ENCODE measurements around the gene ZNF783. TPM values are rescaled to one million over a fixed set of nuclear protein-coding genes. Genes with fewer than 3 reads are reported as not detected.

ZNF783 gene
- total RNA-seq, 1 donor from 2014 or later = 8.5 TPM

DNA sequence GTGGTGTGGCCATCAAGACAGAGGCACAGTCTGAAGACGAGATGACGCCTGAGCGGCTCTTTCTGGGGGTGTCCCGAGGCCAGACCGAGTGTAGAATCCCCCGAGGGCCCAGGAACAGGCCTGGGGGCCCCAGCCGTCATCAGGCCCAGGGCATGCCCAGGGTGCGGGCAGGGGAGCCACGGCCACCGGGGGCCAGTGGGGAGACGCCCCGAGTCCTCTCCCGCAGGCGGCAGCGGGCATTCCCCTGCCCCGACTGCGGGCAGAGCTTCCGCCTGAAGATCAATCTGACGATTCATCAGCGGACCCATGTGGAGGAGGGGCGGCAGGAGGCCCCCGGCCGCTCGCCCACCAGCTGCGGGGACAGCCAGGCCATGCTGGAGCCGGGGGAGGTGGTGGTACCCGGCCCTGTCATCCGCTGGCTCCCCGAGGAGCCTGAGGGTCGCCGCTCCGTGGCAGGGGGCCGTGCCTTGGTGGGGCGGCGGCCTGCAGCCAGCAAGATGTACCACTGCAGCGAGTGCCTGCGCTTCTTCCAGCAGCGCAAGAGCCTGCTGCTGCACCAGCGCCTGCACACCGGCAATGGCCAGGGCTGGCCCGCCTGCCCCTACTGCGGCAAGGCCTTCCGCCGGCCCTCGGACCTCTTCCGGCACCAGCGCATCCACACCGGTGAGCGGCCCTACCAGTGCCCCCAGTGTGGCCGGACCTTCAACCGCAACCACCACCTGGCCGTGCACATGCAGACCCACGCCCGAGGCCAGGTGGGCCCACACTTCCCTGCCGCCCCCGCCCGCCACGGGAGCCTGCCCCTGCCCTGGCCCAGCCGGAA is 19.7 kb downstream of the ZNF783 start:
- no peak for DNase-seq

DNA sequence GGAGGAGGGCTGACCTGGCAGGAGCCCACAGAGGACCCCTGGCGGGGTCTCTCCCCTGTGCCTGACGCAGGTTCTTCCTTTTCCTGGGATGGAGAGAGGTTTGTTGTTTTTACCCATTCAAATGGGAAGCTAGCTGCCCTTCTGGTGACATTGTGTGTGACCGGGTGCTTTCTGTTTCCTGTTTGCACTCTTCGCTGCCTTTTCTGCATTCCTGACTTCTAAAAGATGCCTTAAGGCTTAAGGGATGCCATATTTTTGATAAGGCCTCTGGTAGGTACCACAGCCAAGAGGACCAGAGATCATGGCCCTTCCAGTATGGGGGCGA is 20.3 kb downstream of the ZNF783 start:
- DNase-seq = no peak

DNA sequence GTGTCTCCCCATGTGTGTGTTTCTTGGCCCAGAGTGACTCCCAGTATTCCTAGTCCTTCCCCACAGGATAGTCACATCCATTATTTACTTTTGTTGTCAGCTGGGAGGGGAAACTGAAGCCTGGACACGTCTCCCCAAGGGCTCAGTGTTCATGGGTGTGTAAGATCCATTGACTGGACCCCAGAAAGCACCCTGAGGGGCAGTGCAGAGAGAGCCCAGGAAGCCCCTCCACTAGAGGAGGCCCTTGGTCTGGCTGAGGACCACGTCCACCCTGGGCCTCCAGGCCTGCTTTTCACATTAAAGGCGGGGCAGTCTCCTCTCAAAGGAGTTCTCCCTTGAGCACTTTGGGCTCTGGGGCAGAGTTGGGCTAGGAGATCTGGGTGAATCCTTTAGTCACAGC is 21.3 kb downstream of the ZNF783 start:
- no peak for DNase-seq

DNA sequence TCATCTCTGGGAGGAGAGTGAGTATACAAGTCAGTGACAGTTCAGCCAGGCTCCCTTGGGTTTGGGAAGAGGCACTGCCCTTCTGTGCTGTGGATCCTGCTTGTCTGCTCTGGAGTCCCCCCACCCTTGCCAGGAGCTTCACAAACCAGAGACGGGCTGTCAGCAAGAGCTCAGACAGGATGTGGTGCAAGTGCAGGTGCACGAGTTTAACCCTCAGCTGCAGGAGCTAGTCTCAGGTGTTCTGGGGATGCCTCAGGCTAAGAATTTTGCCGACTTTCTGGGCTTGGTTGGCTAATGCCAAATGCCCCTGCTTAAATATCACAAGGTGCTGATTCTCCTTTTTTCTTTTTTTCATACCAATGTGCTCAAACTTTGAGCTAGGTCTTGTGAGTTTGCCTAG is 22.3 kb downstream of the ZNF783 start:
- DNase-seq = no peak

DNA sequence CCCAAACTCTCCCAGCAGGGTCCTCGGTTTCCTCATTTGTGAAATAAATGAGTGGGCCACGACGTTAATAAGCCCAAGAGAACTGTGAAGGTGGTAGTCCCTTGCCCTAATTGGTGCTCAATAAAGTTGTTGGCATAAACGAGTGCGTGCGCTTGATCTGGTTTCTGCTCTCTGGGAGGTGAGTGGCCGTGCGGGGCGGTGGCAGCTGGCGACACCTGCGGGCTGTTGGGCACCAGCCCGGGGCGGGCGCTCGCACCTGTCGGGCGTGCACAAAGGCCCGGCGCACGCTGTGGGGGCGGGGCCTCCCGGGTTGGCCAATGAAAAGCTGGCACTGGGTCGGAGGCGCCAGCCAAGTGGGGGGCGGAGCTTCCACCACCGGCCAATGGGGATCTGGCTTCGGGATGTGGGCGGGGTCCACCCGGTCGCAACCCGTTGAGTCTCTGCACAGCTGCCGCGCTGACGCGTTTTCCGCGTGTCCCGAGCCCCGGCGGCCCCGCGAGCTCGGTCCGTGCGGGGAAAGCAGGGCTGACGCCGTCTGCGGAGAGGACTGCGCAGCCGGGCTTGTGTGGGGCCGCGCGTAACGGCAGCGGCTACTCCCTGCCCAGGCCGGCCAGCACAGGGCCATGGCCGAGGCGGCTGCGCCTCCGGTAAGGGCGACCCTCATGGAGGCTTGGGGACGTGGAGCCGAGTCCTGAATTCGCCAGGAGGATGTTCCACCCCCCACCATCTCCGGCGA is 23.0 kb downstream of the ZNF783 start:
- peak; percentile 97 for DNase-seq

DNA sequence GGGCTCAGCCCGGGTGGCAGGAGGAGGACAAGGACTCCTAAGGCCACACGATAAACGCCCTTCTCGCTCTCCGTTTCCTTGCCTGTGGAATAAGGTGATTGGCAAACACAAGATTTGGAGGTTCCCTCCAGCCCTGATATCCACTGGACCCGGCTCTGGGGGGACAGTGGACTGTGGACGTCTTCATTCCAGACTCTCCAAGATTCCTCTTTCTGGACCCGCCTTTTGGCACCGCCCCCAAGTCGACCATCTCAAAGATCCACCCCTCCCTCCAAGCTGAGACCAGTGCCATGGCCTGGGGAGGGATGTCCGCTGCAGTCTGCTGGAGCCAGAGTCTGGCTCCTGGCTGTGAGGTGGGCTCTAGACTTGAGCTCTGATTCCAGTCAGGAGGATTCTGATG is 23.6 kb downstream of the ZNF783 start:
- DNase-seq = peak; percentile 60

DNA sequence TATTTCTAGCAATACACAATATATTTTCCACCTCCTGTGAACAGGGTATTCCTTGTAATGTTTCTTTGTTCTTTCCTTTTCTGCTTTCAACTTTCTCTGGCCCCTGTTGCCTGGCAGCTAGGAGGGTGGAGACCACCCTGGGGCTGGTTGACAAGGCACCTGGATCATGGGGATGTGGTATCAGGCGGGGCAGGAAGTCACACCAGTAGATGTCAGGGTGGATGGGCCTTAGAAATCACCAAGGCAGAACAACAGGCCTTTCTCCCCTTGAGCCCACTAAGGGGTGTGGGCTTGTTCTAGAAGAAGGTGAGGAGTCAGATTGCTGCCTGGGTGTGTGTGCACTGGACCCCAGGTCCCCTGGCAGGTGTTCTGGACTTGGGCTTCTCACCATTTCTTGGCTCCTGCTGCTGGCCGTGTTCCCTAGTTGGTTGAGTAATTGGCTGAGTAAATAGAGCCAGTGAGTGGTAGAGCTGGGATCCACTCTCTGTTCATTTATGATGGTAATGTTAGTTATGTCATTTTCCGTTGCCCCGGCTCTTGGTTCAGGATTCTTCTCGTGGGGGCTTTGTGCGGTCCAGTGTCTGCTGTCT is 24.9 kb downstream of the ZNF783 start:
- no peak for DNase-seq

DNA sequence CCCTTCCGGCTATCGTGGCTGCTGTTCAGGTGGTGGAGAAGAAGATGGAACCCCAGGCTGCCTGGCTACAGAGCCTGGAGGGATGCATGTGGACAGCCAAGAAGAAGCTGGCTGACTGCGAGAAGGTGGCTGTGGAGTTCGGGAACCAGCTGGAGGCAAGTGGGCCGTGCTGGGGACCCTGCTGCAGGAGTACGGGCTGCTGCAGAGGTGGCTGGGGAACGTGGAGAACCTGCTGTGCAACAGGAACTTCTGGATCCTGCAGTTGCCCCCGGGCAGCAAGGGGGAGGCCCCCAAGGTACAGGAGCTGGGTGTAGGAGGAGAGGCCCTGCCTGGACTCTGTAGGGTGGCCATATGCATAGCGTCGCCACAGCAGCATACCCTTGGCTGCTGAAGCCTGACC is 25.6 kb downstream of the ZNF783 start:
- no peak for DNase-seq

DNA sequence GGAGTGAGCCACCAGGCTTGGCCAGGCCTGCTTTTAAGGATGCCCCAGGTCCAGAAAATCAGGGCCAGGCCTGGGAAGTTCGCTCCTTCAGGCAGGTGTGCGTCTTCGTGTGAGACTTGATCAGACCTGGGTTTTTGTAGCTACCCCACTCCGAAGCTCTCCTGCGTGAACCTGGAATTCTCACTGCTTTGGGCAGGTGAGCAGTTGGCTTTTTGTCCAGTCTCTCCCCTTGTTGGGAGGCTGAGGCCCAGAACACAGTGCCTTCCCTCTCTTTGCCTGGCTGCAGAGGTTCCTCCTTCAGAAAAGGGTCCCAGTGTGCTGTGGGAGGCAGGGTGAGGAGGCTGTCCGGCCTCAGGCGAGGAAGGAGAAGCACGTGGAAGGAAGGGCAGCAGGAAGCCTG is 27.3 kb downstream of the ZNF783 start:
- no peak for DNase-seq

DNA sequence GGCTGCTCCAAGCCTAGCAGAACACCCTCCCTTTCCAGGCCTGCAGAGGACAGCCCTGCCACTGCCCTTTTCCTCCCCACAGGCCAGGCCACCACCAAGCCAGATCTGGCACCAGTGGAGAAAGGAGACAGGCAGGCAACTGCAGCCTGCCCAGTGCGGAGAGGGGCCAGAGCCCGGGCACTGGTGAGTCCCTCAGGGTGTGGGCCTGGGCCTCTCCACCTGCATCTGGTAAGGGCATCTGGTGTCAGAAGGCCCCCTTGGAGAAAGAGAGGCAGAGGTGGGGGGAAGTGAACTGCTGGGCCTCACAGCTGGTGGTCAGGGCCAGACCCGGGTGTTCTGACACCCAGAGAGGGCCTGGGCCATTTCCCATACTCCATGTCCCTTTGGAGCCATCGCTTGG is 27.9 kb downstream of the ZNF783 start:
- no peak for DNase-seq

DNA sequence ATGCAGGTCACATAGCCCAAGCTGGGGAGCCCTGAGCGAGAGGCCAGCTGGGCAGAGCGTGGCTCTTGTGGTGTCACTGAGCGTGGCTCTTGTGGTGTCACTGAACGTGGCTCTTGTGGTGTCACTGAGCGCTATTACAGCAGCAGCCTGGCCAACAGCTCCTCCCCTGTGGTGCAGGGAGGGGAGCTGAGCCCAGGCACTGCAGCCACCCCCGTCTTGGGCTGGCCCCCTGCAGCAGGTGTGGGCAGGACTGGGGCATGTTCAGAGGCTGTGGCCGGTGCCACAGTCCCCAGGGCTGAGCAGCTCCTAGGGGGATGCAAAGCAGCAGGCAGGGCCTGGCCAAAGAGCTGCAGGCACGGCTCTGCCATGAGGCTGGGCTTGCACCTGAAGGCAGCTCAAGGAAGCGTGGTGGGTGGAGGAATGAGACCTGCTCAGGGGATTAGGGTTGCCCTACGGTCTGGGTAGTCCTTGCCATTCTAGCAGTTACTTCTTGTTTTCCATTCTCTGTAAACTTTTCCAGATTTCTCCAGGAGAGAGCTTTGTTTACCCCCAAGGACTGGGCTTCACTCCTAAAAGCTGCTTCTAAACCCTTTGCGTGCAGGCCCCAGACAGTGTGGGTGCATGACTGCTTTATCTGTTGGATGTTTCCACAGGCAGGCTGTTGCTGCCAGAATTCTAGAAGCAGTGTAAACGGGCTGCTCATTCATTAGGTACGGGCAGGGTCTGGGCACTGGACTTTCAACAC is 29.2 kb downstream of the ZNF783 start:
- DNase-seq = no peak

DNA sequence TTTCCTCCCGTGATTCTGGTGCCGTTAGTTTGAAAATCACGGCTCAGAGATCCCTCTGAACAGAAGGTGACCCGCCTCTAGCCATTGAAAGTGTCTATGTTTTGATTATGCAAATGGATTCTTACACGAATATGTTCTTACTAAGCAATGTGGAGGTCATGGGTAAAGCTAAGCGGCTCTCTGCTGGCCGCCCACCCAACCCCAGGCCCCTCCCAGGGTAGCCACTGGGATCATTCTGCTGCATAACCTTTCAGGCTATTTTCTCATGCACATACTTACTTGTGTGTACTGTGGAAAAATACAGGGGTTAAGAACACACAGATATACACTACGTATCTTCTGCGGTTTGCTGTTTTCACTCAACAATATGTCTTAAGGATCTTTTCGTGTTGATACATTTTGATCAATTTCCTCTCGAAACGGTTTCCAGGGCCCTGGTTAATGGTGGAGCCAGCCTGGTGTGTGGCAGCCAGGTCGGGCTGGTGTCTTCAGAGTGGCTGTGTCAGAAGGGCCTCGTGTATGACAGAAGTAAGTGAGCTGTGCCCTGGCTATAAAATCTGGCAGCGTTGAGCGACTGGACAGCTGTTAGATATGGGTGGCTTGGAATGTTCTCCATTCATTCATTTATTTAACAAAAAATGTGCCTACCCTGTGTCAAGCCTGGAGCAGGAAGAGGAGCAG is 29.9 kb downstream of the ZNF783 start:
- no peak for DNase-seq

DNA sequence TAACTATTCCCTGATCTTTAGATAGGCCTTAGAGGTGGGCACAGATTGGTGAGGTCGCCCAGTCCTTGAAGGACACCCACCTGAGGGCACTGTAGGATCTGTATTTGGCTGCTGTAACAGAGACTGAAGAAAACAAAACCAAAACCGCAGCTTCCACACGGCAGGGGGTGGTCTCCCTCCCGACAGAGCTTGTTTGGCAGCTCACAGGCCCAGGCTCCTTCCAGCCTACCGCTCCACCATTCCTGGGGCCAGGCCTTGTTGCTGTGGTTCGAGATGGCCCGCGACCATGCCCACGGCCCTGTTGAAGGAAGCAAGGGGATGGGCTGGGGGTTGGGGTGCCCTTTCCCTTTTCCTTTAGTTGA is 30.4 kb downstream of the ZNF783 start:
- no peak for DNase-seq

DNA sequence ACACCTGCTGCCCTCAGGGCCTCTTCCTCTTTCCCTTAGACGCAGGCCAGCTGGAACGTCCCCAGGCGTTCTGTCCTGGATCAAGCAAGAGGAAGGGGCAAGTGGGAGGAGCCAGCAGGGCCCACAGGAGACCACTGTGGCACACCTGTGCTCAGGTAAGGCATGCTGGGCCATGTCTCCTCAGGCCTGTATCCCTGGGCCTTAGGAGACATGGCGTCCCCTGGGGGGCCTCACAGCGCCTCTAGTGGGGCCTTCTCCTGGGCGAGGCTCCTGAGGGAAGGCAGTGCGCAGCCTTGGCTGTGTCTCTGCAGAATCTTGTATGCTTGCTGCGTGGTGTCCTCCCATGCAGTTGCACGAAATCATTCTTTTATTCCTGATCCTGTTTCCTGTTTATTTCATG is 31.3 kb downstream of the ZNF783 start:
- DNase-seq = no peak

DNA sequence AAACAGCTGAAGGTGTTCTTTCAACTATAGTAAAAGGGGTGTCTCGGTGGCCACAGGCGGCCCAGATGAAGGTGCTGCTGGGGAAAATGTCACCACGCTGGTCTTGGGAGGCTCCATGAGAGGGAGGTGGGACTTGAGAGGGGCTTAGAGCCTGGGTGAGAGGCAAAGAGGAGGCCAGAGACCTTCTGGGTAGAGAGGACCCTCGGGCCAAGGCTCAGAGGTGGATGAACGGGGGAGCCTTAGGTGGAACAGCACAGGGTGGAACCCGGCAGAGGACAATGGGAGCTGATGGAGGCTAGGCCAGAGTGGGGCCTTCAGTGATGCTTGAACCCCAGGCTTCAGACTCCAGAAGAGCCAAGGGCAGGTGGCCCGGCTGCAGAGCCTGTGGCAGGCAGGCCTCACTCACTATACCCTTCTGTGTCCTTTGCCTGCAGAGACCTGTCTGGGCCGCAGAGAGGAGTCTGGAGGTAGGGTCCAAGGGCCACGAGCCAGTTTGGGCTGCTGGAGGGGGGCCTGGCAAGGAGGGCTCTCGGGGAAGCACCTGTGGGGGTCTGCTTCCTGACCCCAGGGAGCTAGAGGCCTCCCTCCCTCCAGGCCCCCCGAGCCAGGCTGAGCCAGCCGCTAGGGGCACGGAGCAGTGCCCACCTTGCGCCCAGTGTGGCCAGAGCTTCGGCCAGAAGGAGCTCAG is 32.1 kb downstream of the ZNF783 start:
- no peak for DNase-seq

DNA sequence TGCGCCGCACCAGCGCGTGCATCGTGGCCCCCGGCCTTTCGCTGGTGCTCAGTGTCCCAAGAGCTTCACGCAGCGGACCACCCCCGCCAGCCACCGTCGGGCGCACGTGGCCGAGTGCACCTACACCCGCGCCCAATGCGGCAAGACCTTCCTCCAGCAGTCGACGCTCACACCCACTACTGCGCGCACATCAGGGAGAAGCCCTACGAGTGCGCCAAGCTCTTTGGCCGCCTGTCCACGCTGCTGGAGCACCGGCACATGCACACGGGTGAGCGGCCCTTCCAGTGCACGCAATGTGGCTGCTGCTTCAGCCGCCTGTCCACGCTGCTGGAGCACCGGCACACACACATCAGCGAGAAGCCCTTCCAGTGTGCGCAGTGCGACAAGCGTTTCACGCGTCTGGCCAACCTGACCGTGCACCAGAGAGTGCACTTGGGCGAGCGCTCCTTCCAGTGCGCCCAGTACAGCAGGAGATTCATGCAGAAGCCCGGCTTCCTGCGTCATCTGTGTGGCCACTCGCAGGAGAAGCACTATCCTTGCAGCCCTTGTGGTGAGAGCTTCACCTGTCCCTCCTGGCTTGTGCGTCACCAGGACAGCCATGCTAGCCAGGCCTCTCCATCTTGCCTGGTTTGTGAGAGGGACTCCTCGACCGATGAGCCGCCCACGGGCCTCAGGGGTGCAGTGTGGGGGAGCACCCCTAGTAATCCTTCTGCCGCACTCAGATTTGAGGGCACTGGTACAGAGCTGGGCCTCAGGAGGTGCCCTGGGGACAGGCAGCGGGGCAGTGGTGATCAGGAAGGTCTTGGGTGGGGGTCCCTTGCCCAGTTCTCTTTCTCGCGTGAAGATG is 32.9 kb downstream of the ZNF783 start:
- no peak for DNase-seq

DNA sequence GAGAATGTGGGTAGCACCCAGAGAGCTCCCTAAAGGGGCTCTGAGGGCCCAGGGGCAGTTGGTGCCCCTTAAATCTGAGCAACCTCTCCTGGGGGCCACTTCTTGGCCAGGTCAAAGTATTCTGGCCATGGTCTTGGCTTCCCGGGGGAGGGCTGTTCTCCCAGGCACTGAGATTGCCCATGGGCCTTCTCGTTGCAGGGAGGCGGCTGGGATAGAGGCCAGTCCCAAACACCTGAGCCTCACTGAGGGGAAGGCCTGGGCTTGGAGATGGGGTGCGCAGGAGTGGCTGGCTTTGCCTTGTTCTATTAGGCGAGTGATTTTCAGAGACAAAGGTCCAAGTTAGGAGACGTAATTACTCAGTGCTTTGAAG is 33.5 kb downstream of the ZNF783 start:
- no peak for DNase-seq

DNA sequence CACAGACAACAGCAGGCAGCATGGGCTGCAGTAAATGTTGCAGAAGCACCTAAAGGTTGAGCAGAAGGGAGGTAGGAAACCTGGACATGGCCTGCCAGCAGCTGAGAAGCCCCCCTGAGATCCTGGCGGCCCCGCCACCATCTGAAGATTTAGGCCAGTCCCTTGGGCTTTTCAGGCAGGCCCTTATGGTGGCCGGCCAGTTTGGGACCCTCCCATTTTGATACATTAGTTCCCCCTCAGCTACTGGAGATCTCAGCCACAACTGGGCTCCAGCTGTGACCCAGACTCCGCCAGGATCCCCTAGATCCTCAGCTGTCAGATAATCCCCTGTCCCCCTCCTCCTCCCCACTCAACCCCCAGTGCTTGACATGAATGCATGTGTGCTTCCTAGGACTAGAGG is 34.4 kb downstream of the ZNF783 start:
- peak; percentile 24 for DNase-seq

DNA sequence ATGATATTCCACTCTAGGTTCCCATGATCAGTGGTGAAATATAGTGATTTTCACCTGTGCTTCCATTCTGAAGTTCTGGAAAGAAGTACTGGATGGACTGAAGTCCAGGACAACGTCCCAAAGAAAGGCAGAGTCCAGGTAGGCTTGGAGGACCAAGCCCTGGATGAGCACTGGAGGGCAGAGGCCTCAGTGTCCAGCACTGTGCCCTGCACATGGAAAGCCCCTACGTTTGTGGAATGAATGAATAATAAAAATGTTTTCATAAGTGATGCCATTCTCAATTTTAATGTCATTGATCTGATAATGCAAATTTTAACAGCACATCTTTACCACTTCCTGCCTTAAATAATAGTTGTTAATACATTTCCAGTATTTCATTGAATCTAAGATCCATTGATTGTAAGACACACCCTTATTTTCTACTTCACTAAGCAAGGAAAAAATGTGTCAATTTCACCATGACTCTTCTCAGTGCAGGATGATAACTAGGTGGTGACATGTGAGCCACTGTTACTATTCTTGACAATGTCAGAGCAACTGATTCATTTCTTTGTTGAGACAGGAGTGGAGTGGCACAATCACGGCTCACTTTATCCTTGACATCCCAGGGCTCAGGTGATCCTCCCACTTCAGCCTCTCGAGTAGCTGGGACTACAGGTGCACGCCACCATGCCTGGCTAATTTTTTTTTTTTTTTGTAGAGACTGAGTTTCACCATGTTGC is 35.2 kb downstream of the ZNF783 start:
- DNase-seq = no peak

DNA sequence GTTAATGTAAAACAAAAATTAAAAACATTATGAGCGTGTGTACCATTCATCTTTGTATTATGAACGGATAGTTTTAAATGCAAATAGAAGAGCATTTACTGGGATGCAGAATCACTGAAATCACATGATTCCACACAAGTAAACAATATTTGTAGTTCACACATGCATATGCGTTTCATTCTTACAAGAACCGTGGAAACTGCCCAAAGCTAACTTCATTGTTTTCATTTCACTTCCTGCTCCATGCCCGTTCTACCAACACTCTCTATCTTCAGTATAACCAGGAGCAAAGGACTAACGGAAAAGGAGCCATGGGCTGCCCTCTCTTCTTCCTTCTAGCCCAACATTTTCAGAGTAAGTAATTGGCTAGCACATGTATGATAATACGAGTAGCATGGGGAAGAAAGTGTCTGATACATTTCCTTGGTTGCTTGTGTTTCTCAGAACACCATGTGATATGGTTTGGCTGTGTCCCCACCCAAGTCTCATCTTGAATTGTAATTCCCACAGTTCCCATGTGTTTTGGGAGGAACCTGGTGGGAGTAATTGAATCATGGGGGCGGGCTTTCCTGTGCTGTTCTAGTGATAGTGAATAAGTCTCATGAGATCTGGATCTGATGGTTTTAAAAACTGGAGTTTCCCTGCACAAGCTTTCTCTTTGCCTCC is 38.8 kb downstream of the ZNF783 start:
- no peak for DNase-seq
